Transverse colon (tissue), 4 donors: ENCODE data around the gene LSM14A.

Experiments used
- CTCF ChIP-seq, 5 experiments: fragments of 200-600 bp in 3 of 5; fragments of 450-650 bp in 2 of 5; sonication (generic) in 3 of 5; IDR thresholded peaks; 1 replicate in 2 of 5; 2 replicates in 3 of 5; pipeline ENCODE4 v1.5.1; 2016 to 2017; ENCODE audit warnings: antibody characterized with exemption in 5 of 5, inconsistent platforms in 3 of 5, mild to moderate bottlenecking in 2 of 5, moderate library complexity in 1 of 5
- EP300 ChIP-seq: sonication (generic); formaldehyde crosslinking; IDR thresholded peaks from one replicate; pipeline ENCODE4 v1.6.1; 2017; ENCODE audit warnings: antibody characterized with exemption, low read depth
- POLR2A ChIP-seq: fragments of 450-650 bp; IDR thresholded peaks from one replicate; pipeline ENCODE4 v1.6.1; 2016; ENCODE audit warnings: antibody characterized with exemption, mild to moderate bottlenecking, moderate library complexity
- POLR2AphosphoS5 ChIP-seq, 3 donors: sonication (generic); formaldehyde crosslinking; IDR thresholded peaks; one replicate each; pipeline ENCODE4 v1.6.1; 2016; ENCODE audit warnings: antibody characterized with exemption in 3 of 3

GRCh38 chr19:34254698-34255432, 82.6 kb downstream of the LSM14A start:
- TF ChIP-seq CTCF (IDR thresholded peaks at IDR 0.05) (no peak), POLR2A (no peak), EP300 (no peak), POLR2AphosphoS5 (IDR thresholded peaks at IDR 0.05) (no peak)
